ENCODE data around the gene PRRT1B.

Gene PRRT1B

DNA sequence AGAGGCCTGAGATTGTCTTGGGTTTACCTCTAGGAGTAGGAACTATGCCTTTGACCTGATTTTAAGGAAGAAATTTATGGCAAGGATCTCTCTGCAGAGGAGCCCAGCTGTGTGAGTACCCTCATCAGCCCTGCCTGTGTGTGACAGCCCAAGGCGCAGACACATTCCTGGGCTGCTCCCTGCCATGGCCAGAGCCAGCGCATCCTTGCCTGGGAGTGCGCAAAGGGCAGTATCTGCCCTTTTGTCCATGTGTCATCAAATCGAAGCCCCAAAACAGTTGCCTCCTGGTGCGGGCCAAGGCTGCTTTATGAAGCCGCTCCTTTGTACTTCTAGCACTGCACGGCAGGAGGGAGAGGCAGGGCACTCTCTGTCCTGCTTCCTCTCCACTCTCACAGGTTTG lies 51.9 kb downstream of the PRRT1B start:
- Histone ChIP-seq H3K9ac (ENCODE audit: low read length) (no peak overlapping the region), H2AFZ (ENCODE audit: low read length) (no peak overlapping the region), H3F3A (ENCODE audit: insufficient read depth, low read length) (no peaks in the 10 kb centered on the region), H3K9me2 (replicated peaks; ENCODE audit: insufficient read depth, low read length) (no peaks in the 10 kb centered on the region), H3K4me3 (ENCODE audit: low read length) (no peak overlapping the region), H3K79me2 (ENCODE audit: low read length) (no peaks in the 10 kb centered on the region), H3K9me3 (replicated peaks; ENCODE audit: insufficient read depth, low read length) (no peaks in the 10 kb centered on the region), H3K27ac (ENCODE audit: low read length) (no peak overlapping the region), H4K20me1 (ENCODE audit: insufficient read depth, low read length) (0 out of 2 replicates have a peak, but pooled peaks cover 2% of the 10 kb centered on the region), H3K4me2 (ENCODE audit: low read depth, low read length) (no peak overlapping the region), H3K36me3 (replicated peaks; ENCODE audit: insufficient read depth, low read length) (peaks cover 10% of the 10 kb centered on the region), H3K4me1 (ENCODE audit: low read length) (no peaks in the 10 kb centered on the region), H3K27me3 (replicated peaks; ENCODE audit: insufficient read depth, low read length) (no peaks in the 10 kb centered on the region)
- DNase-seq: no peak
- TF ChIP-seq EZH2phosphoT487 (IDR thresholded peaks at IDR 0.05; ENCODE audit: low read length) (no peak), EZH2 (optimal IDR thresholded peaks at IDR 0.05; ENCODE audit: low read depth, low read length) (no peak)
- TF ChIP-seq, protein P1, sequence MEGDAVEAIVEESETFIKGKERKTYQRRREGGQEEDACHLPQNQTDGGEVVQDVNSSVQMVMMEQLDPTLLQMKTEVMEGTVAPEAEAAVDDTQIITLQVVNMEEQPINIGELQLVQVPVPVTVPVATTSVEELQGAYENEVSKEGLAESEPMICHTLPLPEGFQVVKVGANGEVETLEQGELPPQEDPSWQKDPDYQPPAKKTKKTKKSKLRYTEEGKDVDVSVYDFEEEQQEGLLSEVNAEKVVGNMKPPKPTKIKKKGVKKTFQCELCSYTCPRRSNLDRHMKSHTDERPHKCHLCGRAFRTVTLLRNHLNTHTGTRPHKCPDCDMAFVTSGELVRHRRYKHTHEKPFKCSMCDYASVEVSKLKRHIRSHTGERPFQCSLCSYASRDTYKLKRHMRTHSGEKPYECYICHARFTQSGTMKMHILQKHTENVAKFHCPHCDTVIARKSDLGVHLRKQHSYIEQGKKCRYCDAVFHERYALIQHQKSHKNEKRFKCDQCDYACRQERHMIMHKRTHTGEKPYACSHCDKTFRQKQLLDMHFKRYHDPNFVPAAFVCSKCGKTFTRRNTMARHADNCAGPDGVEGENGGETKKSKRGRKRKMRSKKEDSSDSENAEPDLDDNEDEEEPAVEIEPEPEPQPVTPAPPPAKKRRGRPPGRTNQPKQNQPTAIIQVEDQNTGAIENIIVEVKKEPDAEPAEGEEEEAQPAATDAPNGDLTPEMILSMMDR (IDR thresholded peaks at IDR 0.05; ENCODE audit: low read length): no peak

DNA sequence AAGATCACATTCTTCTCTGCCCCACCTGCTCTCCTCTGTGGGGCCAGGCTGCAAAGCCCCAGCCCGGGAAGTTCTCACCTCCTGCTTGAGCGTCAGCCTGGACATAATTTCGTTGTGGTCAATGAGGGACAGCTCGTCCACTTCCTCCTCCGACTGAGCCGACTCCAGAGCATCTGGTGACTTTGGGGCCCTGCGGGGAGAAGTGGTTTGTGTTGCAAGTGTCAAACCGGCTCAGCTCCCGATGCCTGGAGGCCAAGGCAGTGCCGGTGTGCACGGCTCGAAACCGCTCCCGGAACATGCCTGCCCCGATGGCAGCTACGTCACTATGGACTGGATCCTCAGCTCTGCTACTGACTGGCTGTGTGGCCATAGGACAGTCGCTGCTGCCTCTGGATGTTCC lies 52.8 kb downstream of the PRRT1B start:
- H3K79me2 ChIP-seq (ENCODE audit: low read length): 0 out of 2 replicates have a peak, but pooled peaks cover 3% of the 10 kb centered on the region
- no peak overlapping the region for H3K4me2 ChIP-seq (ENCODE audit: low read depth, low read length)
- no peak for DNase-seq
- no peaks in the 10 kb centered on the region for H3F3A ChIP-seq (ENCODE audit: insufficient read depth, low read length)
- no peak overlapping the region for H3K9ac ChIP-seq (ENCODE audit: low read length)
- H3K9me3 ChIP-seq (replicated peaks; ENCODE audit: insufficient read depth, low read length): no peaks in the 10 kb centered on the region
- no peaks in the 10 kb centered on the region for H3K4me1 ChIP-seq (ENCODE audit: low read length)
- 0 out of 2 replicates have a peak, but pooled peaks cover 2% of the 10 kb centered on the region for H4K20me1 ChIP-seq (ENCODE audit: insufficient read depth, low read length)
- no peak overlapping the region for H3K27ac ChIP-seq (ENCODE audit: low read length)
- no peaks in the 10 kb centered on the region for H3K27me3 ChIP-seq (replicated peaks; ENCODE audit: insufficient read depth, low read length)
- TF ChIP-seq EZH2phosphoT487 (IDR thresholded peaks at IDR 0.05; ENCODE audit: low read length) (no peak), EZH2 (optimal IDR thresholded peaks at IDR 0.05; ENCODE audit: low read depth, low read length) (no peak)
- TF ChIP-seq, protein P1 (IDR thresholded peaks at IDR 0.05; ENCODE audit: low read length): no peak
- peaks cover 10% of the 10 kb centered on the region for H3K36me3 ChIP-seq (replicated peaks; ENCODE audit: insufficient read depth, low read length)
- H3K9me2 ChIP-seq (replicated peaks; ENCODE audit: insufficient read depth, low read length): no peaks in the 10 kb centered on the region
- H2AFZ ChIP-seq (ENCODE audit: low read length): no peak overlapping the region
- H3K4me3 ChIP-seq (ENCODE audit: low read length): no peak overlapping the region

DNA sequence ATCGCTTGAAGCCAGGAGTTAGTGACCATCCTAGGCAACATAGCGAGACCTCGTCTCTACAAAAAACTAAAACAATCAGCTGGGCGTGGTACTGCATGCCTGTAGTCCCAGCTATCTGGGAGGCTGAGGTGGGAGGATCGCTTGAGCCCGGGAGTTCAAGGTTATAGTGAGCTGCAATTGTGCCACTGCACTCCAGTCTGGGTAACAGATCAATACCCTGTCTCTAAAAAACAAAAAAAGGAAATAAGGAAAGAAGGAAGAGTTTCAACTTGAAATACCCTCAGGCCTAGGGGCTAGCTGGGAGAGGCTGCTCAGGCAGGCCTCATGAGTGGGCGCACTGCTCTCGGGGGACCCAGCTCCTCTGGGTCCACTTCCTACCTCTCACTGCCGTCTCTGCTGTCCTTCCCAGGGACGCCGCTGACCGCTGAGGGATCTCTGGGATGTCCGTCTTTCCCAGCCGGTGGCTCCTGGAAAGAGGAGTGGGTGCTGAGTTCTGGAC lies 56.4 kb downstream of the PRRT1B start:
- H3K27me3 ChIP-seq (replicated peaks; ENCODE audit: insufficient read depth, low read length): no peaks in the 10 kb centered on the region
- no peaks in the 10 kb centered on the region for H3F3A ChIP-seq (ENCODE audit: insufficient read depth, low read length)
- H3K9me2 ChIP-seq (replicated peaks; ENCODE audit: insufficient read depth, low read length): no peaks in the 10 kb centered on the region
- no peak overlapping the region for H3K4me3 ChIP-seq (ENCODE audit: low read length)
- H2AFZ ChIP-seq (ENCODE audit: low read length): no peak overlapping the region
- no peaks in the 10 kb centered on the region for H3K9me3 ChIP-seq (replicated peaks; ENCODE audit: insufficient read depth, low read length)
- TF ChIP-seq EZH2 (optimal IDR thresholded peaks at IDR 0.05; ENCODE audit: low read depth, low read length) (no peak), EZH2phosphoT487 (IDR thresholded peaks at IDR 0.05; ENCODE audit: low read length) (no peak)
- TF ChIP-seq, protein P1 (IDR thresholded peaks at IDR 0.05; ENCODE audit: low read length): no peak
- no peaks in the 10 kb centered on the region for H3K4me1 ChIP-seq (ENCODE audit: low read length)
- H3K79me2 ChIP-seq (ENCODE audit: low read length): 0 out of 2 replicates have a peak, but pooled peaks cover 3% of the 10 kb centered on the region
- H3K4me2 ChIP-seq (ENCODE audit: low read depth, low read length): no peak overlapping the region
- H4K20me1 ChIP-seq (ENCODE audit: insufficient read depth, low read length): 0 out of 2 replicates have a peak, but pooled peaks cover 2% of the 10 kb centered on the region
- DNase-seq: no peak
- no peak overlapping the region for H3K9ac ChIP-seq (ENCODE audit: low read length)
- H3K36me3 ChIP-seq (replicated peaks; ENCODE audit: insufficient read depth, low read length): peaks cover 12% of the 10 kb centered on the region
- no peak overlapping the region for H3K27ac ChIP-seq (ENCODE audit: low read length)
